Ovary (tissue), 9 donors: ENCODE measurements around the gene OSBPL2. TPM values are rescaled to one million over a fixed set of nuclear protein-coding genes. Genes with fewer than 3 reads are reported as not detected.

ENCODE experiments used
- DNase-seq, 5 donors: peaks; one replicate each; pipeline ENCODE4 v3.0.0-alpha.2; 2019 to 2020
- H3K27ac ChIP-seq, 2 donors: fragments of 200-600 bp; one replicate each; pipeline versions ENCODE4 v1.5.1 to v1.8.0; 2019 to 2022
- H3K27me3 ChIP-seq: fragments of 200-600 bp; one replicate; pipeline ENCODE4 v1.8.0; 2022
- H3K36me3 ChIP-seq: fragments of 200-600 bp; sonication (generic); one replicate; pipeline ENCODE4 v1.5.1; 2019
- H3K4me1 ChIP-seq: one replicate; pipeline ENCODE4 v1.8.1; 2013; ENCODE audit warnings: mild to moderate bottlenecking, moderate library complexity; ENCODE audit not compliant: insufficient read depth
- H3K4me3 ChIP-seq: fragments of 200-600 bp; sonication (generic); one replicate; pipeline ENCODE4 v1.5.1; 2017
- H3K9me3 ChIP-seq, 2 donors: fragments of 200-600 bp in 1 of 2; sonication (generic) in 1 of 2; one replicate each; pipeline versions ENCODE4 v1.5.1 to v1.8.1; 2013 to 2019; ENCODE audit warnings: mild to moderate bottlenecking in 1 of 2, moderate library complexity in 1 of 2
- CTCF ChIP-seq, 3 donors: fragments of 450-650 bp in 2 of 3; fragments of 200-600 bp in 1 of 3; IDR thresholded peaks; one replicate each; pipeline versions ENCODE4 v1.5.1 to v1.8.0; 2016 to 2022; ENCODE audit warnings: antibody characterized with exemption in 3 of 3, mild to moderate bottlenecking in 1 of 3
- EP300 ChIP-seq: sonication (generic); formaldehyde crosslinking; IDR thresholded peaks from one replicate; pipeline ENCODE4 v1.6.1; 2017; ENCODE audit warnings: antibody characterized with exemption
- POLR2A ChIP-seq: fragments of 450-650 bp; IDR thresholded peaks from one replicate; pipeline ENCODE4 v1.6.1; 2017; ENCODE audit warnings: antibody characterized with exemption, mild to moderate bottlenecking, moderate library complexity
- WGBS, 3 donors: extraction: QIAGEN DNeasy Blood & Tissue Kit in 1 of 3; methylation state at CpG; one replicate each; pipeline versions ENCODE4 v1.1.5 to v1.1.7; 2013 to 2017; 5-methylcytosine and 5-hydroxymethylcytosine counted together
- intact Hi-C, 4 donors: fragments of 100-400 bp; cut with DNase I; formaldehyde crosslinking; loops; one replicate each; pipeline versions ENCODE4 v1.11.0 to v1.15.1; 2022 to 2023
- polyA plus RNA-seq, 2 donors: library from polyadenylated mRNA; stranded (reverse); fragments of 200-250 nt in 1 of 2; fragments of 350-450 nt in 1 of 2; fragmentation: Illumina TruSeq in 1 of 2; extraction: RNeasy Lipid Tissue Mini Kit (QIAGEN cat#74804) in 1 of 2; gene quantifications; one replicate each; pipeline ENCODE4 v1.2.3, GENCODE V29; 2013 to 2014
- total RNA-seq, 7 donors: library from RNA; depleted of rRNA in 2 of 7; stranded (reverse); fragments of >200 nt in 2 of 7; fragmentation: NEBNext Ultra II Directional in 3 of 7; extraction: Animal tissue kit (Norgen Biotek cat#: 25700) in 3 of 7; gene quantifications; one replicate each; pipeline versions ENCODE4 v1.1.0 to v1.2.4, GENCODE V29; 2016 to 2023
- donor health status: DM: no; HTN: no; CAD: no; lungs with moderate emphysema.
- donor health status: DM: no; HTN: no; CAD: no.
- donor health status: Bipolar disorder and iron deficiency.
- donor health status: DM: yes; HTN: yes; CAD: no.
- donor health status: DM: no; HTN: no; CAD: no.
- donor health status: DM: yes; HTN: yes; CAD: no.

The OSBPL2 gene
- total and polyA plus RNA-seq, 9 donors = 14.2 to 42.2 (median 34.4) TPM

DNA sequence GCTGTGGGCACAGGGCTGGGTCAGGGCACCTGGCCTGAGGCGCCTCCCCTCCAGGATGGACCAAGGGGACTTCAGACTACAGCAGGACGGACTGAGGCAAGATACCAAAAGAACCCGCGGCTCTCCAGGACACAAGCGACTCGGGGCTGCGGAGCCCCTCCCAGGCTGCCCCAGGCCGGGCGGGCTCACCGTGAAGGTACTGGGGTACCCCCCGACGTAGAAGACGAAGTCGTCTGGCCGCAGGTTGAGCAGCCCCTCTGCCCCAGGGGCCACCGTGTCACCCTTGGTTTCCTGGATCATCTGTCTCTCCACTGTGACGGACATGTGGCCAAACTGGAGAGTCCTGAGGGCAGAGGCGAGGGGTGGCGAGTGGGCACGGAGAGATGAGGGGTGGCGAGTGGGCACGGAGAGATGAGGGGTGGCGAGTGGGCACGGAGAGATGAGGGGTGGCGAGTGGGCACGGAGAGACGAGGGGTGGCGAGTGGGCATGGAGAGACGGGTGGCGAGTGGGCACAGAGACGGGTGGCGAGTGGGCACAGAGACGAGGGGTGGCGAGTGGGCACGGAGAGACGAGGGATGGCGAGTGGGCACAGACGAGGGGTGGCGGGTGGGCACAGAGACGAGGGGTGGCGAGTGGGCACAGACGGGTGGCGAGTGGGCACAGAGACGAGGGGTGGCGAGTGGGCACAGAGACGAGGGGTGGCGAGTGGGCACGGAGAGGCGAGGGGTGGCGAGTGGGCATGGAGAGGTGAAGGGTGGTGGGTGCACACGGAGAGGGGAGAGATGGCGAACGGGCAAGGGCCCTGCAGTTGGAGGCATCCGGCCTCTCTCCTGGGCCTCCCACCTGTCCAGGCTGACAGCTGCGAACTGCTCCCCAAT, 75.4 kb downstream of the OSBPL2 start:
- H3K4me3 ChIP-seq = no peak overlapping the region
- H3K27me3 ChIP-seq = no peaks in the 10 kb centered on the region
- TF ChIP-seq EP300 = no peak
- no peak for TF ChIP-seq CTCF (IDR thresholded peaks at IDR 0.05)
- TF ChIP-seq POLR2A = no peak
- H3K9me3 ChIP-seq = no peaks in the 10 kb centered on the region
- peaks cover 3% of the 10 kb centered on the region for H3K4me1 ChIP-seq
- H3K27ac ChIP-seq = no peak overlapping the region
- 92 to 94% (median 93%) methylated on average over 52 to 55 of the region's 55 CpGs for WGBS, 3 donors
- intact Hi-C loops = loop anchor here in 1 of 4 donors (5.0 kb wide), 1 partner anchor 69 kb away; no protein-coding TSS in a partner anchor
- DNase-seq = no peak
- no peaks in the 10 kb centered on the region for H3K36me3 ChIP-seq

DNA sequence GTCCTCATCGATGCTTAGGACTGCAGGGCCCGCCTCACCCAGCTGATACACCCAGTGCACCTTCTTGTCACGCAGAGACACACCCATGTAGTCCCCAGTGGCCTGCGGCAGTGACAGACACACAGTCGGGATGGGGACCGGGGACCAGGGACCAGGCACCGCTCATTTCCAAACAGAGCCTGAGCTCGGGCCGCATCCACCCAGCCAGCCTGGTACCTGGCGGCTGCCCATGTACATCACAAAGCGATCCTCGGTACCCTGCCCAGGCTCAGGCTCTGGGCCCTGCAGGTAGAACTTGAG, 76.0 kb downstream of the OSBPL2 start:
- Histone ChIP-seq H3K9me3 (no peaks in the 10 kb centered on the region), H3K4me1 (peaks cover 3% of the 10 kb centered on the region), H3K27ac (no peak overlapping the region), H3K27me3 (no peaks in the 10 kb centered on the region), H3K4me3 (no peak overlapping the region), H3K36me3 (no peaks in the 10 kb centered on the region)
- no peak for TF ChIP-seq EP300
- TF ChIP-seq CTCF (IDR thresholded peaks at IDR 0.05) = no peak
- TF ChIP-seq POLR2A = no peak
- 91 to 96% (median 96%) methylated on average over 12 of the region's 12 CpGs for WGBS, 3 donors
- intact Hi-C loops = loop anchor here in 1 of 4 donors (5.0 kb wide), 1 partner anchor 68 kb away; no protein-coding TSS in a partner anchor
- DNase-seq = no peak

DNA sequence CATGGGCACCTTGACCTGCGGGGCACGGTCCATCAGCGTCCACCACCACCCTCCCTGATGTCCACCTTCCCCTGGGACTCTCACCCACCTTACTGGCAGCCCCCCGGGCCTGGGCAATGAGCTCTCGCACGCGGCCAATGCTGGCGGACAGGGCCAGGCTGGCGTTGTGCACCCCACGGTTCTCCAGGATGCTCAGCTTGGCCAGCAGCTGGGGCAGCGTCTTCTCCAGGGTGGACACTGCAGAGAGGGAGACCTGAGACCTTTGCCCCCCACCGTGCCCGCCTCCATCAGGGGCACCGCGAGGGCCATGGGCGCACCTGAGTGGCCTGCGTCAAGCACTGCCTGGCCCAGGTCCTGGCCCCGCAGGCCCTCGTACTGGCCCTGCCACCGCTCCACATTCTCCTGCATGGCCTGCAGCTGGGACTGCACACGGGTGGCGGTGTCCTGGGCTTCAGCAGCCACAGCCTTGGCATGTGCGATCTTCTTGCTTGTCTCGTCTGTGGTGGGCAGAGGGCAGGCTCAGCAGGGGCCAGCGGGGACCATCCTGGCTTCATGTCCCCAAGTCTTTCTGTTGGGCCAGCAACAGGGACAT, 76.5 kb downstream of the OSBPL2 start:
- Histone ChIP-seq H3K4me3 (no peak overlapping the region), H3K9me3 (no peaks in the 10 kb centered on the region), H3K27me3 (no peaks in the 10 kb centered on the region), H3K4me1 (peaks cover 3% of the 10 kb centered on the region), H3K36me3 (no peaks in the 10 kb centered on the region), H3K27ac (no peak overlapping the region)
- TF ChIP-seq EP300 = no peak
- TF ChIP-seq POLR2A = no peak
- TF ChIP-seq CTCF (IDR thresholded peaks at IDR 0.05) = no peak
- 92 to 94% (median 94%) methylated on average over 19 to 25 of the region's 25 CpGs for WGBS, 3 donors
- intact Hi-C loops = loop anchor here in 1 of 4 donors (5.0 kb wide), 1 partner anchor 67 kb away; no protein-coding TSS in a partner anchor
- DNase-seq = no peak

DNA sequence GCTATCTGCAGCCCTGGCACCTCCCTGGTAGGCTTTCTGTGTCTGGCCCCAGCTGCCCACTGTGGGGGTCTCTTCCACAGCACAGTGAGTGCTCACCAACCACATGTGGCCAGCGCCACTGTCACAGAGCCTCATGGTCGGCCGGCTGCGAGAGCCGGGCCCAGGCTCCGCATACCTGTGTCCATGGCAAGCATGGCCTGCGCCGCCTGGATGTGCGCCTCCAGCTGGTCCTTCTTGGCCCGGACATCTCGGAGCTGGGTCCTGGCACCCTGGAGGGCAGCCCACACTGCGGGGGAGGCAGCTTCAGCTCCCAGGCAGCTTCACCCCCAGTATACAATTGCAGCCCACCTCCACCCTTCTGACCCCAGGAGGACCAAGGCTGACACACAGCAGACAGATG, 77.5 kb downstream of the OSBPL2 start:
- no peaks in the 10 kb centered on the region for H3K36me3 ChIP-seq
- WGBS, 3 donors = 89 to 93% (median 91%) methylated on average over 12 of the region's 12 CpGs
- intact Hi-C loops = no loop called here

More for the DNA sequence above, 77.5 kb downstream of the OSBPL2 start:
- no peaks in the 10 kb centered on the region for H3K27me3 ChIP-seq
- no peaks in the 10 kb centered on the region for H3K9me3 ChIP-seq
- DNase-seq = no peak
- no peak overlapping the region for H3K27ac ChIP-seq
- H3K4me1 ChIP-seq = peaks cover 3% of the 10 kb centered on the region
- no peak overlapping the region for H3K4me3 ChIP-seq
- TF ChIP-seq CTCF (IDR thresholded peaks at IDR 0.05) (no peak), EP300 (no peak), POLR2A (no peak)
